AG04450 (cell line): ENCODE results near the gene DUSP1. TPM values are rescaled to one million over a fixed set of nuclear protein-coding genes. Genes with fewer than 3 reads are reported as not detected.

ENCODE experiments used
- CTCF ChIA-PET: fragments of 300-600, 350-600 bp; formaldehyde crosslinking; extraction: SDS; loops from one replicate; lab custom pipeline; 2022; ENCODE audit warnings: antibody characterized with exemption, inconsistent platforms; lab: Charles Lee
- POLR2A ChIA-PET: fragments of 350-600 bp; formaldehyde crosslinking; extraction: SDS; loops from one replicate; lab custom pipeline; 2021; ENCODE audit warnings: antibody characterized with exemption, inconsistent platforms; lab: Yijun Ruan, JAX
- DNase-seq: peaks from one replicate; pipeline ENCODE4 v3.0.0-alpha.2; 2011; ENCODE audit warnings: low read depth, low spot score
- H3K27ac ChIP-seq: one replicate; pipeline ENCODE4 v1.5.1; 2012; ENCODE audit warnings: low read depth, low read length, control low read depth
- H3K27me3 ChIP-seq: one replicate; pipeline ENCODE4 v1.6.0; 2012; ENCODE audit warnings: low read length; ENCODE audit not compliant: control insufficient read depth, insufficient read depth
- H3K4me3 ChIP-seq: 2 replicates; pipeline ENCODE4 v1.5.1; 2011; ENCODE audit warnings: mild to moderate bottlenecking, low read depth, low read length, control low read depth
- H3K9me3 ChIP-seq: 2 replicates; pipeline ENCODE4 v1.5.1; 2012; ENCODE audit warnings: low read length; ENCODE audit not compliant: control insufficient read depth, insufficient read depth
- CTCF ChIP-seq: IDR thresholded peaks from 2 replicates; pipeline ENCODE4 v1.5.1; 2011; ENCODE audit warnings: low read depth, low read length, control low read depth, inconsistent platforms
- polyA plus RNA-seq: library from polyadenylated mRNA; depleted of rRNA; stranded (reverse); fragments of >200 nt; gene quantifications from 2 replicates; pipeline ENCODE4 v1.2.3, GENCODE V29; 2011

DUSP1 gene
- polyA plus RNA-seq, 1 experiment = 98.8 TPM

GRCh38 chr5:172730222-172730621 is 40.8 kb downstream of the DUSP1 start:
- ChIA-PET POLR2A (no interaction called here), CTCF (interaction anchor here (0.7 kb wide), 1 partner anchor 15 kb away, joined by 4 read pairs; no protein-coding TSS in a partner anchor)
- Histone ChIP-seq H3K4me3 (no peak overlapping the region), H3K27me3 (peaks cover 2% of the 10 kb centered on the region), H3K9me3 (no peaks in the 10 kb centered on the region; the same call in 1 of the 2 replicates), H3K27ac (no peak overlapping the region)
- TF ChIP-seq CTCF = no peak
- DNase-seq = no peak

GRCh38 chr5:172729588-172729987 is 41.4 kb downstream of the DUSP1 start:
- CTCF ChIA-PET = no interaction called here
- Histone ChIP-seq H3K27ac (no peak overlapping the region), H3K9me3 (no peaks in the 10 kb centered on the region; the same call in 1 of the 2 replicates), H3K27me3 (peaks cover 2% of the 10 kb centered on the region), H3K4me3 (no peak overlapping the region)
- POLR2A ChIA-PET = no interaction called here
- no peak for TF ChIP-seq CTCF
- no peak for DNase-seq

GRCh38 chr5:172728481-172729241 is 42.3 kb downstream of the DUSP1 start:
- Histone ChIP-seq H3K27ac (no peak overlapping the region), H3K4me3 (no peak overlapping the region), H3K27me3 (peaks cover 4% of the 10 kb centered on the region), H3K9me3 (no peaks in the 10 kb centered on the region; the same call in 1 of the 2 replicates)
- no peak for DNase-seq
- ChIA-PET POLR2A (no interaction called here), CTCF (interaction anchor here (0.8 kb wide), 1 partner anchor 204 kb away, joined by 3 read pairs; no protein-coding TSS in a partner anchor)
- TF ChIP-seq CTCF = no peak

GRCh38 chr5:172727551-172727950 is 43.4 kb downstream of the DUSP1 start:
- H3K9me3 ChIP-seq = no peaks in the 10 kb centered on the region; the same call in 1 of the 2 replicates
- H3K27ac ChIP-seq = no peak overlapping the region
- no peak overlapping the region for H3K4me3 ChIP-seq
- no peak for TF ChIP-seq CTCF
- ChIA-PET CTCF (interaction anchor here (0.8 to 1.5 kb wide), 2 partner anchors 13 to 232 kb away, joined by 3 read pairs; partner anchors contain the start of gene RPL26L1), POLR2A (interaction anchor here (0.5 to 1.1 kb wide), 2 partner anchors 30 to 38 kb away, joined by 3 read pairs; no protein-coding TSS in a partner anchor)
- no peak for DNase-seq
- H3K27me3 ChIP-seq = peaks cover 4% of the 10 kb centered on the region

- peaks cover 4% of the 10 kb centered on the region for H3K27me3 ChIP-seq
- no peak overlapping the region for H3K27ac ChIP-seq
- no peaks in the 10 kb centered on the region; the same call in 1 of the 2 replicates for H3K9me3 ChIP-seq
- no peak overlapping the region for H3K4me3 ChIP-seq
- ChIA-PET CTCF (interaction anchor here (0.9 to 1.5 kb wide), 3 partner anchors 10 to 232 kb away, joined by 3 to 6 read pairs (median 6); partner anchors contain the start of gene RPL26L1), POLR2A (interaction anchor here (0.5 to 1.1 kb wide), 2 partner anchors 31 to 38 kb away, joined by 3 read pairs; no protein-coding TSS in a partner anchor)
- TF ChIP-seq CTCF = no peak
- no peak for DNase-seq
Observed at GRCh38 chr5:172726966-172727365, 44.0 kb downstream of the DUSP1 start.
